GM19239 (cell line): Measurements from ENCODE around the gene GPC6.

ENCODE experiments used
- DNase-seq: peaks from one replicate; pipeline ENCODE4 v3.0.0; 2011; ENCODE audit warnings: low spot score; ENCODE audit not compliant: insufficient read length
- FAIRE-seq: peaks from 2 replicates; lab custom pipeline; 2011; peaks lifted over from hg19 to GRCh38; lab: Jason Lieb, UNC

Gene GPC6

DNA sequence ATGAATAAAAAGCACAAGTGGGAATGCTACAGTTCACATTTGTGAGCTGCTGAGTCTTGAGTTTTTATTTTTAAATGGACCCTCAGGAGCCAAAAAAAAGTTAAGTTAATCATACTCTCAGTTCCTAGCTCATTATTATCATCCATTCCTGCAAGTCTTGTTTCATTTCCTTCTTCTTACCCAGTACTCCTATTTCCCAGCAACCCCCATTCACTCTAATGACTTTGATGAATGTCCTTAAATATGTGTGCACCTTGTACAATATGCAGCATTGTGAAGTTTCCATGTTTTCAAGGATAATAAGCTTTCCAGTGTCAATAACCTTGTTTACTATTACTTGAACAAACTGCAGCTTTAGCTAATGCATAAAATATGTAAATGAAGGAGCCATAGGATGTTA lies 886.6 kb downstream of the GPC6 start:
- DNase-seq (no peak), FAIRE-seq (no peak)

DNA sequence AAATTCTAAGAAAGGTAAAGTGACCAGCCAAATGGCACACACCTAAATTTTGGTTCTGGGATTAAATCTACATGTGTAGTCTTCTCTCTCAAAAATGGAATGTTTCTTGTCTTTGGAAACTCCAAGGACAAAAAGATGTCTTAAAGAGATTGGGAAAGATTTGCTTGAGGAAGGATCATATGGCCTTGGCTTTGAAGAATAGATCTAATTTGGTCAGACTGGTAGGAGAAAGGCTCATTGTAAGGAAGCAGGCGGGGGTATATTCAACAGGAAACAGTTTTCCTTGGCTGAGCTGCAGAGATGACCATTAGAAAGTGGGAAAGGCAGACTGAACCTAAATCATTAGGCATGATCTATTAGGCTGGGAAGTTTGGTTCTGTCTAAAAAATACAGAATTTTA lies 887.6 kb downstream of the GPC6 start:
- FAIRE-seq = no peak
- DNase-seq = no peak

DNA sequence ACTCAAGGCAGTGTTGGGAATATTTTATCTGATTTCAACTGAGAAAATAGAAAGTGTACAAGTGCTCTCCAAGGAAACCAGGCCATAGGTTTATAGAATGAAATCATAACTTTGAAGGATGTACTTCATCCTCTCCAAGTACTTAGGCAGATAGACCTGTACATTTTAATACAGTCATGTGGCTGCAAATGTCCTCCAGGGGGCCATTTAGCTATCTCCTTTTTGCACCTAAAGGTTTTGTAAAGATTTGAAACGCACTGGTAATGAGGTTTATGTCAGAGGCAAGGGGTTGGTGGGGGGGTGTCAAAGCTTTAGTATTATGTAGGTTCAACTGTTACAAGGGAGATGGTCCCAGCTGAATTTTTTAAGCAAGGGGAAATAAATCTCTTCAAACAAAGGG lies 888.4 kb downstream of the GPC6 start:
- DNase-seq = no peak
- FAIRE-seq = no peak

DNA sequence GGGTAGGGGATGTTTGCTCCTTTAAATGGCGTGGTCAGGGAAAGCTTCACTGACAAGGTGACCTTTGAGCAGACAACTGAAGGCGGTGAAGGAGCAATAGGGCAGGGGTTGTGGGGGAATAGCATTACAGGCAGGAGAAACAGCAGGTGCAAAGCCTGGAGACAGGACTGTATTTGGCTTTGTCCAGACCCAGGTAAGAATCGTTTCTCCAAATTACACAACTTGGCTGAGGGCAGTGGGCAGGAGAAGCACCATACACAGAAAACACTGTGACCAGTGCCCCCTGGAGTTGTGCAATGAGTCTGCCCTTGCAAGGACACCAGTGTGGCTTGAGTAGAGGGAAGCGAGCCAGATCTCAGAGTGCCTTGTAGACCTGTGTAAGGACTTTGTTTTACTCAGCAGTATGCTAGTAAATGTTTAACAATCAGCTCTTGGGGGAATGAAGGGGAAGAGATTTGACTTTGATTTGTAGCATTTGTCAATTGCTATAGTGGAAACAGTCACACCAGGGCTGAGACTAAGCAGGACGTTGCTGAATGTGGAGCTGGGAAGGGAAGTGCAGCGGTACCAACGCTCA lies 892.8 kb downstream of the GPC6 start:
- FAIRE-seq = no peak

DNA sequence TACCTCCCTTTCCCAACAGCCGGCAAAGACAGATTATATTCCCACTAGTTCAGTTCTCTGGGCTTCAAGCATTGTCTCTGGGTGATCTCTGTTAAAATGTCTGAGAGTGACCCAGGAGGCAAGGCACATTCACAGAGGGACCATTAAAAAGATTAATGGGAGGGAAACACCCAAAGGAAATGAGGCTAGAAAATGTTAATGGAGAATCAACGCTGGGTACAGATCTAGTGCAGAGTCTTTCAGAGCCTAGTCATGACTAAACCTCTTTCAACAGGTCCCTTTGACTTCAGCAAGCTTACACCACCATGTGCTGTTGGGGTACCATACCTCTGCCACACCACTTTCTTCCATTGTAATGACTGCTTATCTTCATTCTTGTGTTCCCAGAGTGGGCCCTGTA lies 894.3 kb downstream of the GPC6 start:
- FAIRE-seq = no peak

More for the DNA sequence above, 892.8 kb downstream of the GPC6 start:
- no peak for DNase-seq

DNA sequence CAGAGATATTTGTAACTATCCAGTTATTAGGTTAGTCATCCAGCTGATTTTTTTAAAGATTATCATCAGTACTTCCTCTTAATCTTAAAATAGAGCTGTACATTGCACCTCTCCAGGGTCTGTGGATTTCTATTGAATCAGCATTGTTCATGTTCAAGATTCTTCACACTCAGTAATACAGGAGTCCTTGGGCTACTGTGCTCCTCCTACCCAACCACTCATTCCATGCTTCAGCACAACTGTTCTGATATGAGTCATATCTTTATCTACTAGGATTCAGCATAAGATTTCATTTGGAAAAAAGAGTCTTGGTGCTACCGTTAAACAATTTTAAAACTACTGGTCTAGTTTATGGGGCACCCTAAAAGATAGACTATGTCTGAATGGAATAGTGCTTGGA lies 895.1 kb downstream of the GPC6 start:
- DNase-seq = no peak
- no peak for FAIRE-seq

More for the DNA sequence above, 894.3 kb downstream of the GPC6 start:
- DNase-seq = no peak

DNA sequence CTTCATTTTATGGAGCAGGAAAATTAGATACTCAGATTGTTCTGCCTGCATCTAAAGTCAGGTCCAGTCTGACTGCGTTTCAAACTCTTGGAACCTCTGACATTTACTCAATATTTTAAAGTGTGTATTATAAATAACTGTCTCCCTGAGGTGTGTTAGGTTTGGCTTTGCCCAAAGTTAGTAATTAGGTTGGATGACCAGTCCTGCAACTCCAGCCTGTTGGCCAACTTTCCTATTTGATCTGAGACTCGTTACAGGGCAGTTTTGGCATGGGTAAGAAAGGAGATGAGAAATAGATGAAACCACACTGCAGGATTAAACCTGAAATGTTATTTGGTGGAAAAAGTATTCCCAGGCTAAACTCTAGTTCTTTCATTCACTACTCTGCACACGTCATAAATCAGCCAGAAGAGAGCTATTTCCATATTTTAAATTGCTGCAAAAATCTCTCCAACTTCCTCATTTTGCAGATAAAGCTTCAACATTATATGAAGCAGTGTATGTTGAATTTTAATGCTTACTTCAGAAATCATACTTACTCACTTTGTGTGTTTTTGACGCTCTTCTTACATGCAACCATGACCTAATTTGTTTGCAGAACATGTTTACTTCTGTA lies 895.8 kb downstream of the GPC6 start:
- DNase-seq (no peak), FAIRE-seq (no peak)

DNA sequence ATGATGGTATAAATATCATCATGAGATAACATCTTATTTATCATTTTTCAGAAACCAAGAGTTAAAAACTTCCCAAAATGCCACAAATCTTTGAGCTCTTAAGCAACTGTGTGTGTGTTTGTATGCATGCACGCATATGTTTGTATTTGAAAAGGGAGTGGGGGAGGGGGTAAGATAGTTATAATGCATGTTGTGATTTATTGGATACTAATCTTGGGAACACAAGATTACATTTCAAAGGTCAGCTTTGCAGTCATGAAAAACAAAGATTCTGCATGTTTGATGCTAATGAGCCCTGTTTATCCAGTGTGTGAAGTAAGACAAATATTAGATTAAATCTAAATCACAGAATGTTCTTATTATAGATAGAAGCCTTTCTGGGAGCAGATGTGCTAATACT lies 897.0 kb downstream of the GPC6 start:
- FAIRE-seq (no peak), DNase-seq (no peak)

DNA sequence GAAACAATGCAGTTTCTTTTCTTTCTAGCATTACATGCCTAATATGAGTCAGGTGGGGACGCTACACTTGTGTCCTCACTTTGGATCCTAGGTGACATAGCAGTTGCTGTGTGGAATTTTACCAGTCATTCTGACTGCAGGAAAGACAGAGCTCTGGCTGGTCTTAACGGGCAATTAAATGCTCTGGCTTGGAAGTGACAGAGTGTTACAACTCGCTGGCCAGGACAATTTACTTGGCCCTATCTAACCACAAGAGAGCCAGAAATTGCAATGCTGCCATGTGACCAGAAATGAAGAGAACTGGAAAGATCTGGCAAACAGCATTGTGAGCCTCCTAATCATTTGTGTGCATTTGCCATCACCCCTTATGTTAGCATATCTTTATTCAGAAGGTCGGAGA lies 901.8 kb downstream of the GPC6 start:
- FAIRE-seq (no peak), DNase-seq (no peak)

DNA sequence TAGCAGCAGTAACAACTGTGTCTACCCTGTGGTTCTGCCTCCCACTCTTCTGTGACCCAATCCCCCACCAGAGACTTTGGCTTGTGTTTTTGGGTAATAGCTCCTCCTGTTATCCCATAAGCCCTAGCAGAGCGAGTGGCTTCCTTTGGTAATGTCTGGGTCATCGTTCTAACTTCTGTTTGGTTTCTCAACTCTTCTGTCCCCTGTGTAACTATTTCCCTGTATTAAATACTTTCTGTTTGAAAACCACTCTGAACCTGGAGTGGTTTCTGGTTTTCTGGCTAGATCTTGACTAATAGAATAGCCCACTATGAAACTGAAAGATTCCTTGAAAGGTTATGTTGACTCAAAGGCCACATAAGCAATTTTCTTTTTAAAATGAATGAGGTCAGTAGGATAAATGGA lies 902.9 kb downstream of the GPC6 start:
- DNase-seq (no peak), FAIRE-seq (no peak)

DNA sequence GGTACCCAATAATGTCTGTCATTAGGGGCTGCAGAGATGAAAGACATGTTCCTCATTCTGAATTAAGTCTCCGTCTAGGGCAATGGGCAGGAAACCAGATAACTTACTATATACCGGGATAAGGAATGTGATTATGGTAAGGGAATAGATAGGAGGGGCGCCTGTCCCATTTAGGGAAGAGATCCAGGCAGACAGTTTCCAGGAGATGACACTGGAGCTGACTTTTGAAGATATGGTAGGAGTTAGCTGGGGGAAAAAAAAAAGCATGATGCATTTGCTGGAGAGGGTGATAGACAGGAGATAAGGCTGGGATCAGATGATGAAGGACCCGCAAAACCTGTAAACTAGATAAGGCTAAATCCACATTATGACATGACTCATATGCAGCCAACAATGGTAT lies 912.2 kb downstream of the GPC6 start:
- no peak for FAIRE-seq
- no peak for DNase-seq

DNA sequence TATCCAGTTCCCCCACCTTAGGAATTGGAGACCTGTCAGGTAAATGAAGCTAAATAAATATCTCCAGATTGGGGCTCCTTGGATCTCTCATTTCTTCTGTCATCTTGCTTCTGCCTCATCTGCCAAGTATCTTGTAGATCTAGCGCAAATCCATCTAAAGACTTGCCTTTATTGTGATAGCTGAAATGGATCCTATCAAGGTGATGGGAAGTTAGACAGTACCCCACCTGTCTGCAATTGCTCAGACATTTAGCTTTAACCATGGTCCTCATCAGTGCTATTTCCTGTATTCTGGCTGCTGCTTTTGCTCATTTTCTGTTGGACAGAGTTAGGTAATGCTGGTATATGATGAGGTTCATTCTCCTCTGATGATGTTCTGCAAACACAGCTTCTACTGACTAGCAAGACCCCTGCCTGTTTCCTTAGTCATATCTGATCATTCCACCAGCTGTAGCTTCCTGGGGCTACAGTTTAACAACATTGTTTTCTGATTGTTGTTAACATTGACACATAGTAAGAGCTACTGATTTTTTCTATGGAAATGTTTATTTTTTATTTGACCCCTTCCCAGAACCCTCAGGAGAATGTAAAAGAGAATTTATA lies 912.9 kb downstream of the GPC6 start:
- DNase-seq = no peak
- no peak for FAIRE-seq

DNA sequence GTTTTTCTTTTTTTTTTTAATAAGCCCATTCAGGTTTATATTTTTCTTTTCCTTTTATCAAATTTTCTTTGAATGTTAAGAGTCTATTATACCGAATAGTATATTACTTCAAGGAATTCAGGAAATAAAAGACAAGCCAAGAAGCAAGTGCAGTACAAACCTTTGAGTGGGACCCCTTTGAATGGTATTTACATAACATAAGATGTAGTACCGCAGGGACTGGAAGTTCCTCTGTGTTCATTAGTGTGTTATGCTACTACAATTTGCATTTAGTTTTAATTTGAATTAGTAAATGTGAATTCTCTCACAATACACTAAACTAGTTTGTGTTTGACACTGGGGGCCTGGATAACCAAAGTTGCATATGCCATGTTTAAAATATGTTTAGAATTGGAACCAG lies 913.4 kb downstream of the GPC6 start:
- FAIRE-seq = no peak

DNA sequence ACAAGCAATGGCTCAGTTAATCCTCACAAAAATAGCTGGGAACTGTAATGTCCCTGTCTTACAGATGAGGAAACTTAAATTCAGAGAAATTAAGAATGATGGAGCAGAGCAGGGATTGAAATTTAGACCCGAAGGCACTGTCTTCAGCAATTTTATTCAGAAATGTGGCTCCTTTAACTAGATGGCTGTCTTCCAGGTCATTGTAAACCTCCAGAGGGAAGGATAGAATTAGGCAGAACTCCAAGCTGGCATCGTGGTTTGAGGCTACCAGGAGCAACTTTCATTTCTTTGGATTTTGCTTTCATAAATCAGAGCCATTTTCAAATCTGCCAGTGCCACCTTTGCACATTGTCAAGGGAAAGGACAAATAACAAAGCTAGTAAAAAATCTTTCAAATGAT lies 913.9 kb downstream of the GPC6 start:
- DNase-seq (no peak), FAIRE-seq (no peak)

More for the DNA sequence above, 913.4 kb downstream of the GPC6 start:
- DNase-seq = no peak

DNA sequence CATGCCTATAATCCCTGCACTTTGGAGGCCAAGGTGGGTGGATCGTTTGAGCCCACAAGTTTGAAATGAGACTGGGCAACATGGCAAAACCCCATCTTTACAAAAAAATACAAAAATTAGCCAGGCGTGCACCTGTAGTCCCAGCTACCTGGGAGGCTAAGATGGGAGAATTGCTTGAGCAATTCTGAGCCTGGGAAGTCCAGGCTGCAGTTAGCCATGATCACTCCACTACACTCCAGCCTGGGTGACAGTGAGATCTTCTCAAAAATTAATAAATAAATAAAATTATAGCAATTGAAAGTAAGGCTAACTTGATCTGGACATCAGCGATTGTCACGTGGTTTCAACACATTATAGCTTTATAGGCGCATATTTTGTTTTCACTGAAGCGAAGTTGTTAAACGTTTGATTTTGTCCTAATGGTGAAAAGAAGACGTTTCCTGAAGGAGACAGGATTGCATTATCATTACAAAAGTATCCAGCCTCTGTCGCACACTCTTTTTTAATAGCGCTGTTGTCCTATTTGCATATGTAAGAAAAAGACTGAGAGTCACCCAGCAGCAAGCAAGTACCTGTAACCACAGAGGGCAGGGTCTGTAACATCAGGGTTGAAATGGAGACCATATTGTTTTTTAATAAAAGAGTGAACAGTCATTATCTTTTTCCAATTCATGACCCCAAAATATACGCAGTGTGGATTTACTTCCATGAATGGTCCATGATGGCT lies 917.2 kb downstream of the GPC6 start:
- DNase-seq (no peak), FAIRE-seq (no peak)

DNA sequence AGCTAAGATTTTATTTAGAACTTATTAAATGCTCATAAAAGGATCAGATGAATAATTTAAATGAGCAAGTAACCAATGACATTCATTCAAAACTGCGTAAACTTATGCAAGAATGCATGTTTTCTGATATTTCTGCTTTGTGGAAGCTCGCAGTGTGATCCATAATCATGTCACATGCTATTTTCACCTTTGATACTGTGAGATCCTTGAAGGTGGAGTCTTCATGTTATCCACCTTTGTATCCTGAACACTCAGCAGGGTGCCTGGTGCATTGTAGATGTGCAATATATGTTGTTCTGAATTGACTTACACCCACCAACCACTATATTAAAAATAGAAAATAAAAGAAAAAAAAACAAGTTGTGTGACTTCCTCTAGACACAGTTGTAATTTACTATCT lies 919.4 kb downstream of the GPC6 start:
- FAIRE-seq = no peak
- no peak for DNase-seq

DNA sequence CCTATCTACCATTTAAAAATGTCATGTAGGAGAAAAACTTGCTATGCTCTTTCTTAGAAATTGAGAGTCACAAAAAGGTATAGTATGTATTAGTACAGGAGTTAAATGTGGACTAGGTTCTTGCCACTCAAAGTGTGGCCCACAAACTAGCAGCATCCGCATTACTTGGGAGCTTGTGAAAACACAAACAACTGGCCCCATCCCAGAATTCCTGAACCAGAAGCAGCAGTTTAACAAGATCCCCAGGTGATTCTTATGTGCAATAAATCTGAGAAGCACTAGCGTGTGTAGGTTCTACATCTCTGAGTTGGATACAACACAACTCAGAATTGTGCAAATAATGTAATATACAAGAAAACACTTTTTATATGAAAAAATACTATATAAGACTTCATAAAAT lies 927.0 kb downstream of the GPC6 start:
- no peak for FAIRE-seq
- no peak for DNase-seq

DNA sequence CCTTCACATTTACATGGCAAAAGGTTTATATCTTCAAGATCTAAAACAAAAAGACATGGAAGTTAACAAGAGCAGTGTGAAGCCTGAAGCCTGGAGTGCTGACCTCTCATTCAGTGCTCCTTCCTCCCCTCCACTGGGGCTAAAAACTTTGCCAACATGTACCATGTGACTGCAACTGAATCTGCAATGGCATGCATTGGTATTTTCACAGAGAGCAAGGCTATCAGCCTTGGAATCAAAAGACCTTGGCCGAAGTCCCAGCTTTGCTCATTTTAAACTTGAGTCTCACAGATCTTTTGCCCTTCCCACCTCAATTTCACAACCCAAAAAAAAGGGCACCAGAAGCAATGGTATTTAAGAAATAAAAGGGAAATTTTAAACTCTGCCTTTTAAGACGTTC lies 927.8 kb downstream of the GPC6 start:
- DNase-seq = no peak
- FAIRE-seq = no peak

DNA sequence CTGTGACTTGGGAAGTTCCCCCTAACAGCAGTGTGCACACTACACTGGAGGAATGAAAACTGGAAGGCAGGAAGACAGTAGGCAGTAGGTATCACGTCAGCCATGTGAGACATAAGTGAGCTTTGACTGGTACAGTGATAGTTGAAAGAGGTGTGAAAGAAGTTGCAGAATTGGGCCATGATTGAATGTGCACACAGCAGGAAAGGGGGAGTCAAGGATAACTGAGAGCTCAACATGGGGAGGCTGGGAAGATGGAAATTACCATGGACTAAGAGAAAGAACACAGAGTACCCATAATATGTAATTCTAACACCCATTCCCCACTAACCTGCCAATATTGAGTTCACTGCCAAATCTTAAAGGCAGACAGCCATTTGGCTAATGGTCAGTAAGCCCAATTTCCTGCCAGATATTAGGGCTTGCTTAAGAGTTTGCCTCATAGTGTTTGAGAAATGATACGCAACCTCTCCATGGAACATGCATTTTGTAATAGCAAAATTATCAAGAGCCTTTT lies 931.2 kb downstream of the GPC6 start:
- no peak for DNase-seq
- no peak for FAIRE-seq

DNA sequence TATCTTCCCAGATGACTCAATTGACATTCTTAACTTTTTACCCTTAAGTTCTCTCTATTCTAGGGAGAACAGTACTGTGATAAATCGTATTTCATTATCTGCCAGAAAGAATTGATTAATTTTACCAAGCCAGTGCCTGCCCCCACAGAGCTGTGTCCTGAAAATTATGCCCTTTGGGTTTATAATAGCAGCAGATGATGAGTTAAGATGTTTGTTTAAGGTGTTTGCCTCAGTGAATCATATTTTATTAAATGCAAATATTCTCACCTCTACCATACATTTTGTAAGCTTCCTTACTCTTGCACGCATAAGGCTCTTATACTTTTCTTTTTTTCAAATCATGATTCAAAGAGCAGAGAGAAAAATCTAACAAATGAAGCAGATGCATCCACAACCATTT lies 934.3 kb downstream of the GPC6 start:
- FAIRE-seq (no peak), DNase-seq (no peak)

DNA sequence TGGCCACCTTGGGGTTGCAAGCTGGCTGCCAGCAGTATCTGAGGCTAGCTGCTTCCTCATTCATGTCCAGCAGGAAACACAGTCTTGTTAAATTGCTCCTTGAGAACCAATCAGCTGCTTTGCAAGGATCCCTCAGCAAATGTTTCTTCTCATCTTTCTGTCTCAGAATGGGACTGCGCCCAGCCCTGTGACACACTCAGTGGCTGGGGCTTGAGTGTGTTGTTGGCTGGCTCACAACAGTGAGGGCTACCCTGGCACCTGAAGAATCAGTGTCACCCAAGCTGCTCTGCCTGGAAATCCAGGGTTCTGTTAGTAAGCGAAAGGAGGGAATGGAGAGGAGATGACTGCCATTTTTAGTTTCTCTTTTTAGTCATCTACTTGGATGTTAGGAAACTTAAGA lies 935.7 kb downstream of the GPC6 start:
- DNase-seq = no peak
- FAIRE-seq = no peak
